Fibroblast of upper back skin (primary cell): ENCODE results near the gene CD300E.
"Not testable (repeated sequence)": the region's sequence is repeated elsewhere in the genome, so short reads cannot be mapped to it uniquely, and the experiment has no call there.

Experiments
- DNase-seq: peaks from one replicate; pipeline ENCODE4 v3.0.0-alpha.2; 2013

CD300E gene

GRCh38 chr17:74633326-74633725 is 9.8 kb upstream of the CD300E start:
- DNase-seq = no peak

- no peak for DNase-seq
Measured at GRCh38 chr17:74632617-74633016, 9.1 kb upstream of the CD300E start.

- DNase-seq = peak; percentile 46
Measured at GRCh38 chr17:74631468-74632450, 8.2 kb upstream of the CD300E start.

GRCh38 chr17:74630251-74630650 is 6.7 kb upstream of the CD300E start:
- not testable (repeated sequence) for DNase-seq

GRCh38 chr17:74625661-74626060 is 2.1 kb upstream of the CD300E start:
- DNase-seq = no peak

- DNase-seq = no peak
Measured at GRCh38 chr17:74624131-74624530, 593 bp upstream of the CD300E start.

GRCh38 chr17:74619077-74619673 is 4.4 kb downstream of the CD300E start:
- DNase-seq = no peak

- no peak for DNase-seq
Measured at GRCh38 chr17:74618451-74618850, 5.1 kb downstream of the CD300E start.

- no peak for DNase-seq
Measured at GRCh38 chr17:74616696-74617095, 6.8 kb downstream of the CD300E start.

GRCh38 chr17:74612046-74612445 is 11.5 kb downstream of the CD300E start:
- DNase-seq = no peak

GRCh38 chr17:74610108-74610507 is 13.4 kb downstream of the CD300E start:
- no peak for DNase-seq

GRCh38 chr17:74608511-74608910 is 15.0 kb downstream of the CD300E start:
- no peak for DNase-seq

- no peak for DNase-seq
Measured at GRCh38 chr17:74607221-74607620, 16.3 kb downstream of the CD300E start.

GRCh38 chr17:74606050-74606449 is 17.5 kb downstream of the CD300E start:
- no peak for DNase-seq

- DNase-seq = peak; percentile 63
Measured at GRCh38 chr17:74605361-74605760, 18.2 kb downstream of the CD300E start.

GRCh38 chr17:74604761-74605160 is 18.8 kb downstream of the CD300E start:
- DNase-seq = no peak

GRCh38 chr17:74604200-74604599 is 19.3 kb downstream of the CD300E start:
- no peak for DNase-seq

GRCh38 chr17:74603746-74604145 is 19.8 kb downstream of the CD300E start:
- no peak for DNase-seq

- DNase-seq = no peak
Measured at GRCh38 chr17:74603037-74603635, 20.4 kb downstream of the CD300E start.

- DNase-seq = peak; percentile 17
Measured at GRCh38 chr17:74601944-74602572, 21.5 kb downstream of the CD300E start.

- DNase-seq = no peak
Measured at GRCh38 chr17:74599448-74599939, 24.0 kb downstream of the CD300E start.

GRCh38 chr17:74599023-74599399 is 24.5 kb downstream of the CD300E start:
- DNase-seq = no peak

GRCh38 chr17:74598346-74599022 is 25.1 kb downstream of the CD300E start:
- no peak for DNase-seq
